ENCODE data around the gene EFNB2.

EFNB2 gene

GRCh38 chr13:106533943-106534638 lies 1.4 kb downstream of the EFNB2 start:
- peak in 1 of 2 experiments; percentile 26 for DNase-seq (ENCODE audit: low read depth in 1 of 2, low spot score in 1 of 2)
- TF ChIP-seq REST (IDR thresholded peaks at IDR 0.05; ENCODE audit: insufficient replicate concordance, low read depth) (no peak), CTCF (IDR thresholded peaks at IDR 0.05; ENCODE audit: insufficient read depth, low read length) (no peak), SPI1 (IDR thresholded peaks at IDR 0.05; ENCODE audit: borderline replicate concordance, low read depth) (peak; percentile 12; the same call in 1 of the 2 replicates), POLR2AphosphoS5 (IDR thresholded peaks at IDR 0.05; ENCODE audit: low read depth) (no peak), GABPA (IDR thresholded peaks at IDR 0.05; ENCODE audit: low read depth) (no peak)
- no peak overlapping the region for H3K4me3 ChIP-seq (replicated peaks; ENCODE audit: insufficient read depth, low read length)
- H3K27ac ChIP-seq (replicated peaks) = no peak overlapping the region
- H3K27me3 ChIP-seq (ENCODE audit: insufficient read depth, poor library complexity, severe bottlenecking) = peaks cover 34% of the 10 kb centered on the region

DNA sequence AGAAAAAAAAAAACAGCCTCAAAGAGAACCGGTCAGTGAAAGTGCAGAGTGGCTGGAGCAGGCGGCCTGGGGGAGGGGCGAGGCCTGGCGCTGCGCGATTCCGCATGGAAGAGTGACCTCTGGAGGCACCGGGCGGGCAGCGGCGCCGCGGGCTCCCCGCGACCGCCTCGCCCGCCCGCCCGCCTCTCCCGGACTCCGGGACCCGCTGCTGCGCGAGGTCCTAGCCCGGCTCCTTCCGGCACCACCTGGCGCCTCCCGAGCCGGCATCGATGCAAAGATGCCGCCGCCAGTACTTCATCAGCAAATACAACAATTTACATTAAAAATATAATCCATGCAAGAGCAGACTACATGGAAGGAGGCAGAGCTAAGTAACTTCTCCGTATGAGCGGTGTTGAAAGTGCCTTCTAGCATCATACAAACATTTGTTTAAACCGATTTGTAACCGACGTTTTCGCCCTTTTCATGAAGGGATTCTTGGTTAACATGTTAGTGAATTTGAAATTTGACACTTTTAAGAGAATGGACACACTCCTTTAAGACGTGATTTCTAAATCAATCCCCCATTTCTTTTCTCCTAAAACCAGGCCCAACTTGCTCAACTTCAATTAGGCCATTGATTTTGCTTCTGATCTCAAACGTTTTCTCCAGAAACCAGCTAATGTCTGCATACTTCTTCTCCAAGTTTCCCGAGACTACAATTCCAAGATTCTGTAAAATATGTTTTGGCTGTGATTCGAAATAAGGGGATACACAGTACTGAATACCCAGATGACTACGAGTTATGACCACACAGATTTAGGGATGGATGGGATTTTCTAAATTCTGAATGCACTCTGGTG lies 2.1 kb downstream of the EFNB2 start:
- Histone ChIP-seq H3K4me3 (replicated peaks; ENCODE audit: insufficient read depth, low read length) (no peak overlapping the region; the same call in 1 of the 2 replicates), H3K27me3 (ENCODE audit: insufficient read depth, poor library complexity, severe bottlenecking) (peaks cover 34% of the 10 kb centered on the region), H3K27ac (replicated peaks) (no peak overlapping the region)
- TF ChIP-seq REST (IDR thresholded peaks at IDR 0.05; ENCODE audit: insufficient replicate concordance, low read depth) = no peak
- TF ChIP-seq GABPA (IDR thresholded peaks at IDR 0.05; ENCODE audit: low read depth) = no peak
- TF ChIP-seq POLR2AphosphoS5 (IDR thresholded peaks at IDR 0.05; ENCODE audit: low read depth) = no peak
- no peak for TF ChIP-seq CTCF (IDR thresholded peaks at IDR 0.05; ENCODE audit: insufficient read depth, low read length)
- no peak for TF ChIP-seq SPI1 (IDR thresholded peaks at IDR 0.05; ENCODE audit: borderline replicate concordance, low read depth)
- peak in 1 of 2 experiments; percentile 63 for DNase-seq (ENCODE audit: low read depth in 1 of 2, low spot score in 1 of 2)

DNA sequence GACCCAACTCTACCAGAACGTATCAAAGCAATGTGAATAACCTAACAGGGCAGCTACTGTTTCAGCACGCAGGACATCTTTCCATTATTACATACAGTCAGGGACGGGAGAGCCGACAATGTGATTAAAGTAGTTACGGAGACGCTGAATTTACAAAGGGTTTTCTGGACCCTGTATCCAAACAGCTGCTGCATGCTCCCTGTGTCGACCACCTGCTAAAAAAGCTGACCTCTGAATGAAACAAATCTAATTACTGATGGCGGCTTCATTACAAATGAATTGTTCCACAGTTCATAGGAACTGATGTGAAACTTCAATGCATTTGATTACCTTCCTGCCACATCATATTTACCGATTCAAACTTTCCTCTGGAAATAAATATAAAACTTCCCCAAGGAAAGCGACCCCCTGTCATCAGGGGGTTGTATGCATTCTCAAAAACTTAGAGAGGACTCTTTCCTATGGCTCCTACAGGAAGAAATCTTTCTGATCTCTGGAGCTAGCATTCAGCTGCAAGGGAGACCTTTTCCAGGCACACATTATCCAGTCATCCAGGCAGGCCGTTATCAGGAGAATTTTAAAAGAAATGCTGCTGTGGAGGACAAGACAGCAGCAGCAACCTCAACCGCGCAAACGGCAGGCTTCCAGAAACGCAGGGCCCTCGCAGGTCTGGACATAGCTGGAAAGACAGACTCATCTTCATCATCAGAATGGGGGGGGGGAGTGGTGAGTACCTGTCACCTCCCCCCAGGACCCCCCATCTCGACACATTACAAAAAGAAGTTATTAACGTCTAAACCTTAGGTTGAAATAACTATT lies 3.1 kb downstream of the EFNB2 start:
- DNase-seq (ENCODE audit: low read depth in 1 of 2, low spot score in 1 of 2) = no peak
- TF ChIP-seq SPI1 (IDR thresholded peaks at IDR 0.05; ENCODE audit: borderline replicate concordance, low read depth) = no peak
- TF ChIP-seq REST (IDR thresholded peaks at IDR 0.05; ENCODE audit: insufficient replicate concordance, low read depth) = no peak
- TF ChIP-seq POLR2AphosphoS5 (IDR thresholded peaks at IDR 0.05; ENCODE audit: low read depth) = no peak
- TF ChIP-seq CTCF (IDR thresholded peaks at IDR 0.05; ENCODE audit: insufficient read depth, low read length) = no peak
- TF ChIP-seq GABPA (IDR thresholded peaks at IDR 0.05; ENCODE audit: low read depth) = no peak
- Histone ChIP-seq H3K27me3 (ENCODE audit: insufficient read depth, poor library complexity, severe bottlenecking) (peaks cover 34% of the 10 kb centered on the region), H3K4me3 (replicated peaks; ENCODE audit: insufficient read depth, low read length) (no peak overlapping the region), H3K27ac (replicated peaks) (no peak overlapping the region)

Measured in HL-60 (cell line).